WTC11 (cell line): Measurements from ENCODE around the gene KCTD16. TPM values are rescaled to one million over a fixed set of nuclear protein-coding genes. Genes with fewer than 3 reads are reported as not detected.

Experiments used
- ATAC-seq: fragments of 200-7000 bp; cut with Tn5 transposase; 2 replicates; pipeline ENCODE4 v1.10.0; 2021; ENCODE audit warnings: mild to moderate bottlenecking, moderate library complexity
- CTCF ChIA-PET: fragments of 300-600 bp; sonication (Branson Sonifier 250); formaldehyde crosslinking; loops from one replicate; lab custom pipeline; 2021; ENCODE audit warnings: antibody characterized with exemption; lab: Charles Lee
- POLR2A ChIA-PET: fragments of 350-600 bp; sonication (Branson Sonifier 250); formaldehyde crosslinking; loops from one replicate; lab custom pipeline; 2021; ENCODE audit warnings: antibody characterized with exemption; lab: Charles Lee
- DNase-seq: peaks from one replicate; pipeline ENCODE4 v3.0.0; 2021; ENCODE audit warnings: low spot score
- H3K27ac Mint-ChIP-seq: 2 replicates; pipeline ENCODE4 v1.8.0; 2021; ENCODE audit warnings: mixed read lengths
- H3K27me3 Mint-ChIP-seq: 2 replicates; pipeline ENCODE4 v1.8.0; 2021; ENCODE audit warnings: low read depth, mild to moderate bottlenecking, moderate library complexity, mixed read lengths
- H3K36me3 Mint-ChIP-seq: 2 replicates; pipeline ENCODE4 v1.8.0; 2021; ENCODE audit warnings: mixed read lengths
- H3K4me1 Mint-ChIP-seq: 2 replicates; pipeline ENCODE4 v1.8.0; 2022; ENCODE audit warnings: mixed read lengths
- H3K4me3 Mint-ChIP-seq: 2 replicates; pipeline ENCODE4 v1.8.0; 2021; ENCODE audit warnings: mild to moderate bottlenecking, moderate library complexity, mixed read lengths
- H3K9me3 Mint-ChIP-seq: 2 replicates; pipeline ENCODE4 v1.8.0; 2021; ENCODE audit warnings: mixed read lengths
- ETV6 ChIP-seq: sonication (generic); formaldehyde crosslinking; IDR thresholded peaks from 2 replicates; pipeline ENCODE4 v1.8.1; 2022; ENCODE audit warnings: mild to moderate bottlenecking, missing genetic modification reagents
- FOXJ3 ChIP-seq: sonication (generic); formaldehyde crosslinking; IDR thresholded peaks from 2 replicates; pipeline ENCODE4 v1.9.0; 2021; ENCODE audit warnings: missing genetic modification reagents, mild to moderate bottlenecking, borderline replicate concordance
- FOXP1 ChIP-seq: sonication (generic); formaldehyde crosslinking; IDR thresholded peaks from 2 replicates; pipeline ENCODE4 v1.8.0; 2022; ENCODE audit warnings: missing genetic modification reagents, mild to moderate bottlenecking, moderate library complexity, borderline replicate concordance
- KAT7 ChIP-seq: sonication (generic); formaldehyde crosslinking; IDR thresholded peaks from 2 replicates; pipeline ENCODE4 v1.8.1; 2023; ENCODE audit warnings: missing genetic modification reagents, mild to moderate bottlenecking, borderline replicate concordance
- MXD4 ChIP-seq: fragments of 250-450 bp; sonication (Bioruptor Pico); IDR thresholded peaks from 2 replicates; pipeline ENCODE4 v1.8.0; 2021; ENCODE audit warnings: mild to moderate bottlenecking, moderate library complexity, borderline replicate concordance
- NFYB ChIP-seq: sonication (generic); formaldehyde crosslinking; conservative IDR thresholded peaks from 2 replicates; pipeline ENCODE4 v1.8.0; 2022; ENCODE audit warnings: low read depth, missing genetic modification reagents
- NR3C1 ChIP-seq: sonication (generic); formaldehyde crosslinking; conservative IDR thresholded peaks from 2 replicates; pipeline ENCODE4 v1.8.1; 2023; ENCODE audit warnings: low read depth, mild to moderate bottlenecking, missing genetic modification reagents
- SP1 ChIP-seq: sonication (generic); formaldehyde crosslinking; conservative IDR thresholded peaks from 2 replicates; pipeline ENCODE4 v1.8.1; 2022; ENCODE audit warnings: missing genetic modification reagents
- STAT6 ChIP-seq: sonication (generic); formaldehyde crosslinking; conservative IDR thresholded peaks from 2 replicates; pipeline ENCODE4 v1.8.1; 2023; ENCODE audit warnings: mild to moderate bottlenecking, low read depth, missing genetic modification reagents, moderate library complexity
- TEAD4 ChIP-seq: sonication (generic); formaldehyde crosslinking; IDR thresholded peaks from 2 replicates; pipeline ENCODE4 v1.8.0; 2022; ENCODE audit warnings: mild to moderate bottlenecking, missing genetic modification reagents
- ZNF263 ChIP-seq: sonication (generic); formaldehyde crosslinking; IDR thresholded peaks from 2 replicates; pipeline ENCODE4 v1.8.1; 2022; ENCODE audit warnings: low read depth, mild to moderate bottlenecking, moderate library complexity, missing genetic modification reagents
- ZNF396 ChIP-seq: fragments of 250-450 bp; sonication (Bioruptor Pico); IDR thresholded peaks from 2 replicates; pipeline ENCODE4 v1.8.0; 2021; ENCODE audit warnings: mild to moderate bottlenecking, moderate library complexity, borderline replicate concordance
- total RNA-seq: library from RNA; stranded (reverse); gene quantifications from 3 replicates; pipeline ENCODE4 v1.2.3, GENCODE V29; 2021
- TF ChIP-seq, protein P1 (sequence below): fragments of 250-450 bp; sonication (Bioruptor Pico); IDR thresholded peaks from 2 replicates; pipeline ENCODE4 v2.1.2; 2022; ENCODE audit warnings: mild to moderate bottlenecking, moderate library complexity
- TF ChIP-seq, protein P2 (sequence below): sonication (generic); formaldehyde crosslinking; IDR thresholded peaks from 2 replicates; pipeline ENCODE4 v1.8.0; 2022; ENCODE audit warnings: mild to moderate bottlenecking, missing genetic modification reagents
- TF ChIP-seq, protein P3 (sequence below): sonication (generic); formaldehyde crosslinking; IDR thresholded peaks from 2 replicates; pipeline ENCODE4 v1.8.1; 2022; ENCODE audit warnings: low read depth, mild to moderate bottlenecking, moderate library complexity, missing genetic modification reagents, borderline replicate concordance
- TF ChIP-seq, protein P4 (sequence below): sonication (generic); formaldehyde crosslinking; IDR thresholded peaks from 2 replicates; pipeline ENCODE4 v1.8.1; 2023; ENCODE audit warnings: mild to moderate bottlenecking, missing genetic modification reagents, moderate library complexity
- TF ChIP-seq, protein P5 (sequence below): sonication (generic); formaldehyde crosslinking; IDR thresholded peaks from 2 replicates; pipeline ENCODE4 v1.8.1; 2023; ENCODE audit warnings: mild to moderate bottlenecking, moderate library complexity, missing genetic modification reagents
- TF ChIP-seq, protein P6 (sequence below): sonication (generic); formaldehyde crosslinking; IDR thresholded peaks from 2 replicates; pipeline ENCODE4 v1.8.1; 2022; ENCODE audit warnings: low read depth, missing genetic modification reagents, borderline replicate concordance
- TF ChIP-seq, protein P7 (sequence below): fragments of 250-450 bp; sonication (Bioruptor Pico); IDR thresholded peaks from 2 replicates; pipeline ENCODE4 v1.8.0; 2021; ENCODE audit warnings: mild to moderate bottlenecking

KCTD16 gene
- total RNA-seq, 1 experiment from 2014 or later = 0.20 TPM

GRCh38 chr5:144393641-144394435, 223.2 kb downstream of the KCTD16 start (continued):
- no peak for TF ChIP-seq ETV6 (CRISPR knock-in tag)
- no peak for TF ChIP-seq ZNF263 (CRISPR knock-in tag)
- TF ChIP-seq MXD4 (CRISPR knock-in tag) = no peak

GRCh38 chr5:144395704-144396103, 225.0 kb downstream of the KCTD16 start:
- no peak overlapping the region for H3K4me3 Mint-ChIP-seq

DNA sequence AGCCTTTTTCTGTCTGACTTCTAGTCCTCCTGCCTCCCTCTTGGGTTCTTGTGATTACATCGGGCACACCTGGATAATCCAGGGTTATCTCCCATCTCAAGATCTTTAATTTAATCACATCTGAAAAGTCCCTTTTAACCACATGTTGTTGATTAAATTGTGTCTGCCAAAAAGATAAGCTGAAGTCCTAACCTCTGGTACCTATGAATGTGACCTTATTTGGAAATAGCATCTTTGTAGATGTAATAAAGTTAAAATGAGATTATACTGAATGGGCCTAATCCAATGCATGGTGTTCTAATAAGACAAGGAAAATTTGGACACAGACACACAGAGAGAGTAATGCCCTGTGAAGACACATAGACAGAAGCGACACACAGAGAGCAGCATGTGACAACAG, 232.4 kb downstream of the KCTD16 start:
- Mint-ChIP-seq H3K4me3 (no peak overlapping the region), H3K36me3 (no peaks in the 10 kb centered on the region), H3K27ac (no peak overlapping the region), H3K27me3 (no peaks in the 10 kb centered on the region), H3K4me1 (no peaks in the 10 kb centered on the region), H3K9me3 (peaks cover 3% of the 10 kb centered on the region; the same call in 1 of the 2 replicates)
- ATAC-seq (no peak), DNase-seq (no peak)
- ChIA-PET CTCF (interaction anchor here (1.5 kb wide), 1 partner anchor 199 kb away, joined by 4 read pairs; no protein-coding TSS in a partner anchor), POLR2A (no interaction called here)
- TF ChIP-seq KAT7 (CRISPR knock-in tag) = no peak
- no peak for TF ChIP-seq STAT6
- TF ChIP-seq, protein P1, sequence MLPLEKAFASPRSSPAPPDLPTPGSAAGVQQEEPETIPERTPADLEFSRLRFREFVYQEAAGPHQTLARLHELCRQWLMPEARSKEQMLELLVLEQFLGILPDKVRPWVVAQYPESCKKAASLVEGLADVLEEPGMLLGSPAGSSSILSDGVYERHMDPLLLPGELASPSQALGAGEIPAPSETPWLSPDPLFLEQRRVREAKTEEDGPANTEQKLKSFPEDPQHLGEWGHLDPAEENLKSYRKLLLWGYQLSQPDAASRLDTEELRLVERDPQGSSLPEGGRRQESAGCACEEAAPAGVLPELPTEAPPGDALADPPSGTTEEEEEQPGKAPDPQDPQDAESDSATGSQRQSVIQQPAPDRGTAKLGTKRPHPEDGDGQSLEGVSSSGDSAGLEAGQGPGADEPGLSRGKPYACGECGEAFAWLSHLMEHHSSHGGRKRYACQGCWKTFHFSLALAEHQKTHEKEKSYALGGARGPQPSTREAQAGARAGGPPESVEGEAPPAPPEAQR (CRISPR knock-in tag) = no peak
- TF ChIP-seq, protein P2, sequence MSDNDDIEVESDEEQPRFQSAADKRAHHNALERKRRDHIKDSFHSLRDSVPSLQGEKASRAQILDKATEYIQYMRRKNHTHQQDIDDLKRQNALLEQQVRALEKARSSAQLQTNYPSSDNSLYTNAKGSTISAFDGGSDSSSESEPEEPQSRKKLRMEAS (CRISPR knock-in tag) = no peak
- TF ChIP-seq, protein P3, sequence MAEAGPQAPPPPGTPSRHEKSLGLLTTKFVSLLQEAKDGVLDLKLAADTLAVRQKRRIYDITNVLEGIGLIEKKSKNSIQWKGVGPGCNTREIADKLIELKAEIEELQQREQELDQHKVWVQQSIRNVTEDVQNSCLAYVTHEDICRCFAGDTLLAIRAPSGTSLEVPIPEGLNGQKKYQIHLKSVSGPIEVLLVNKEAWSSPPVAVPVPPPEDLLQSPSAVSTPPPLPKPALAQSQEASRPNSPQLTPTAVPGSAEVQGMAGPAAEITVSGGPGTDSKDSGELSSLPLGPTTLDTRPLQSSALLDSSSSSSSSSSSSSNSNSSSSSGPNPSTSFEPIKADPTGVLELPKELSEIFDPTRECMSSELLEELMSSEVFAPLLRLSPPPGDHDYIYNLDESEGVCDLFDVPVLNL (CRISPR knock-in tag) = no peak
- no peak for TF ChIP-seq NR3C1
- TF ChIP-seq, protein P4, sequence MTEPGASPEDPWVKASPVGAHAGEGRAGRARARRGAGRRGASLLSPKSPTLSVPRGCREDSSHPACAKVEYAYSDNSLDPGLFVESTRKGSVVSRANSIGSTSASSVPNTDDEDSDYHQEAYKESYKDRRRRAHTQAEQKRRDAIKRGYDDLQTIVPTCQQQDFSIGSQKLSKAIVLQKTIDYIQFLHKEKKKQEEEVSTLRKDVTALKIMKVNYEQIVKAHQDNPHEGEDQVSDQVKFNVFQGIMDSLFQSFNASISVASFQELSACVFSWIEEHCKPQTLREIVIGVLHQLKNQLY (CRISPR knock-in tag) = no peak
- TF ChIP-seq SP1 = no peak
- no peak for TF ChIP-seq ZNF263 (CRISPR knock-in tag)
- TF ChIP-seq ZNF396 (CRISPR knock-in tag) = no peak
- no peak for TF ChIP-seq NFYB (CRISPR knock-in tag)
- no peak for TF ChIP-seq TEAD4 (CRISPR knock-in tag)
- TF ChIP-seq FOXP1 (CRISPR knock-in tag) = no peak

More at GRCh38 chr5:144395704-144396103, 225.0 kb downstream of the KCTD16 start:
- CTCF ChIA-PET = no interaction called here
- TF ChIP-seq, protein P5, sequence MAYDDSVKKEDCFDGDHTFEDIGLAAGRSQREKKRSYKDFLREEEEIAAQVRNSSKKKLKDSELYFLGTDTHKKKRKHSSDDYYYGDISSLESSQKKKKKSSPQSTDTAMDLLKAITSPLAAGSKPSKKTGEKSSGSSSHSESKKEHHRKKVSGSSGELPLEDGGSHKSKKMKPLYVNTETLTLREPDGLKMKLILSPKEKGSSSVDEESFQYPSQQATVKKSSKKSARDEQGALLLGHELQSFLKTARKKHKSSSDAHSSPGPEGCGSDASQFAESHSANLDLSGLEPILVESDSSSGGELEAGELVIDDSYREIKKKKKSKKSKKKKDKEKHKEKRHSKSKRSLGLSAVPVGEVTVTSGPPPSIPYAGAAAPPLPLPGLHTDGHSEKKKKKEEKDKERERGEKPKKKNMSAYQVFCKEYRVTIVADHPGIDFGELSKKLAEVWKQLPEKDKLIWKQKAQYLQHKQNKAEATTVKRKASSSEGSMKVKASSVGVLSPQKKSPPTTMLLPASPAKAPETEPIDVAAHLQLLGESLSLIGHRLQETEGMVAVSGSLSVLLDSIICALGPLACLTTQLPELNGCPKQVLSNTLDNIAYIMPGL (CRISPR knock-in tag) = no peak
- TF ChIP-seq, protein P6, sequence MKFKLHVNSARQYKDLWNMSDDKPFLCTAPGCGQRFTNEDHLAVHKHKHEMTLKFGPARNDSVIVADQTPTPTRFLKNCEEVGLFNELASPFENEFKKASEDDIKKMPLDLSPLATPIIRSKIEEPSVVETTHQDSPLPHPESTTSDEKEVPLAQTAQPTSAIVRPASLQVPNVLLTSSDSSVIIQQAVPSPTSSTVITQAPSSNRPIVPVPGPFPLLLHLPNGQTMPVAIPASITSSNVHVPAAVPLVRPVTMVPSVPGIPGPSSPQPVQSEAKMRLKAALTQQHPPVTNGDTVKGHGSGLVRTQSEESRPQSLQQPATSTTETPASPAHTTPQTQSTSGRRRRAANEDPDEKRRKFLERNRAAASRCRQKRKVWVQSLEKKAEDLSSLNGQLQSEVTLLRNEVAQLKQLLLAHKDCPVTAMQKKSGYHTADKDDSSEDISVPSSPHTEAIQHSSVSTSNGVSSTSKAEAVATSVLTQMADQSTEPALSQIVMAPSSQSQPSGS (CRISPR knock-in tag) = no peak
- TF ChIP-seq, protein P7, sequence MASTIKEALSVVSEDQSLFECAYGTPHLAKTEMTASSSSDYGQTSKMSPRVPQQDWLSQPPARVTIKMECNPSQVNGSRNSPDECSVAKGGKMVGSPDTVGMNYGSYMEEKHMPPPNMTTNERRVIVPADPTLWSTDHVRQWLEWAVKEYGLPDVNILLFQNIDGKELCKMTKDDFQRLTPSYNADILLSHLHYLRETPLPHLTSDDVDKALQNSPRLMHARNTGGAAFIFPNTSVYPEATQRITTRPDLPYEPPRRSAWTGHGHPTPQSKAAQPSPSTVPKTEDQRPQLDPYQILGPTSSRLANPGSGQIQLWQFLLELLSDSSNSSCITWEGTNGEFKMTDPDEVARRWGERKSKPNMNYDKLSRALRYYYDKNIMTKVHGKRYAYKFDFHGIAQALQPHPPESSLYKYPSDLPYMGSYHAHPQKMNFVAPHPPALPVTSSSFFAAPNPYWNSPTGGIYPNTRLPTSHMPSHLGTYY = no peak
- TF ChIP-seq KAT7 (CRISPR knock-in tag) (no peak), FOXJ3 (no peak)
- no peaks in the 10 kb centered on the region for H3K9me3 Mint-ChIP-seq
- no peaks in the 10 kb centered on the region for H3K36me3 Mint-ChIP-seq
- POLR2A ChIA-PET = no interaction called here
- no peak for DNase-seq
- no peak for ATAC-seq
- no peaks in the 10 kb centered on the region for H3K4me1 Mint-ChIP-seq
- H3K27me3 Mint-ChIP-seq = no peaks in the 10 kb centered on the region; the same call in 1 of the 2 replicates
- H3K27ac Mint-ChIP-seq = no peak overlapping the region
